Measurements from ENCODE around the gene NDUFS6. TPM values are rescaled to one million over a fixed set of nuclear protein-coding genes. Genes with fewer than 3 reads are reported as not detected.

Gene NDUFS6
- total RNA-seq, 1 donor from 2014 or later: 26.8 TPM

DNA sequence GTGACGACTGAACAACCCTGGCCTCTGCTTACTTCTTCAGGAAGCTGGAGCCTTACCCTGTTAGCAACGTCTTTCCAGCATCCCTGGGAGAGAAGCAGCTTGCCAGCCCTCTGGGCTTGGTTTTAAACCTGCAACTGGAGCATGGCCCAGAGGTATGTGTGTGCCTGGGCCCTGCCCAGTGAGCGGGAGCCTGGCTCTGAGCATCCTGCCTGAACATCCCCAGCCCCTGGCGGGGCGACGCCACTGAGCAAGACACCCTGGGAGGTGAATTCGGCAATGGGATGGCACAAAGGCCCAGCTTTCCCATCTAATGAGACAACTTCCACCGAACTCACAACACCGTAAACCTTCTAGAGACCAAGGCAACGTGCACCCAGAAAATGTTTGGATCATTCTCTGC is 57.9 kb downstream of the NDUFS6 start:
- no peaks in the 10 kb centered on the region for H3K9me3 ChIP-seq
- H3K36me3 ChIP-seq: no peaks in the 10 kb centered on the region

DNA sequence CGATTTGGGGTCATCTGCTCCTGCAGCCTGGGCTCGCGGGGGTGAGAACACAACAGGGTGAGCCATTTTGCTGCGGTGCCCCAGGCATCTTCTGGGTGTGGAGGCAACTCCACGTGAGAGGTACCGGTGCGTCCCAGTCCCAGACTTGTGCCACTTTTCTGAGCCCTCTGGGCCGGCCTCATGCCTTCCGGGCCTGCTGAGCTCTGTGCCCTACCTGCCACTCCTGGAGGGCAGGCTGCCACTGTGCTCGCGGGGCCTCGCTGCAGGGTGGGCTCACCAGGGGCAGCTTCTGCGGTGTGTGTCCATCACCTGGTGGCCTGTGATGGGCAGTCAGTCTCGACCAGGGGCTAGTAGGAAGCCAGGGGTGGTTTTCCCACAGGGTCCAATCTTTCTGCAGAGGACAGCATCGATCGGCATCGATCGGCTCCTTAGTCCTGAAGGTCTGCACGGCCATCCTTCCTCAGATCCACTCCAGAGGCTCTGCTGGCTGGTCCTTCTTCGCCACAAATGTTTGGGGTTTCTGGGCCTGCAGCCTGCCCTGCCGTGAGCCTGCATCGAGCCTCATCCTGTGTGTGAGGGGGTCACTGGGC is 58.9 kb downstream of the NDUFS6 start:
- intact Hi-C loops (cut with DNase I): no loop called here
- Histone ChIP-seq H3K4me3 (no peak overlapping the region), H3K36me3 (no peaks in the 10 kb centered on the region), H3K27ac (no peak overlapping the region), H3K4me1 (no peaks in the 10 kb centered on the region), H3K9me3 (no peaks in the 10 kb centered on the region), H3K27me3 (no peaks in the 10 kb centered on the region)
- DNase-seq (ENCODE audit: extremely low spot score in 2 of 2): no peak
- TF ChIP-seq POLR2A (IDR thresholded peaks at IDR 0.05) (no peak), POLR2AphosphoS5 (IDR thresholded peaks at IDR 0.05; ENCODE audit: insufficient read depth in 1 of 2, low read depth in 1 of 2) (no peak), CTCF (IDR thresholded peaks at IDR 0.05) (no peak)

More for the DNA sequence above, 57.9 kb downstream of the NDUFS6 start:
- DNase-seq (ENCODE audit: extremely low spot score in 2 of 2): no peak
- H3K4me1 ChIP-seq: no peaks in the 10 kb centered on the region
- H3K27me3 ChIP-seq: no peaks in the 10 kb centered on the region
- intact Hi-C loops (cut with DNase I): no loop called here
- TF ChIP-seq CTCF (IDR thresholded peaks at IDR 0.05): no peak
- TF ChIP-seq POLR2AphosphoS5 (IDR thresholded peaks at IDR 0.05; ENCODE audit: insufficient read depth in 1 of 2, low read depth in 1 of 2): no peak
- TF ChIP-seq POLR2A (IDR thresholded peaks at IDR 0.05): no peak
- H3K27ac ChIP-seq: no peak overlapping the region
- H3K4me3 ChIP-seq: no peak overlapping the region

DNA sequence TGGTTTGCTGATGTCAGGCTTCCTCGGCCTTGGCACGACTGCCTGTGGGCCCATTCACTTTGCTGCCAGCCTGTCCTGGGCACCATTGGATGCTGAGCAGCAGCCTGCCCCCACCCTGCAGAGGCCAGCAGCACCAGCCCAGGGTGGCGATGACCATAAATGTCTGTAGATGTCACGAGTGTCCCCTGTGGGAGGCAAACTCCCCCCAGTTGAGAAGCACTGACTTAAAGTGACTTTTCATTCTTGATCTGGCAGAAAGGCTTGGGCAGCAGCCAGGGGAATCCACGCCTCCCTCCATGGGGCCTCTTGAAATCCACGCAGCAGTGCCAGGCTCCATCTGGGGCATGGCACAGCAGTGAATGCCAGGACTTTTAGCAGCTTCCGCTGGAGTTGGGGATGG is 59.7 kb downstream of the NDUFS6 start:
- no peak for DNase-seq (ENCODE audit: extremely low spot score in 2 of 2)
- intact Hi-C loops (cut with DNase I): no loop called here
- H3K4me3 ChIP-seq: no peak overlapping the region
- H3K9me3 ChIP-seq: no peaks in the 10 kb centered on the region
- no peaks in the 10 kb centered on the region for H3K27me3 ChIP-seq
- H3K36me3 ChIP-seq: no peaks in the 10 kb centered on the region
- no peak overlapping the region for H3K27ac ChIP-seq
- no peak for TF ChIP-seq CTCF (IDR thresholded peaks at IDR 0.05)
- no peaks in the 10 kb centered on the region for H3K4me1 ChIP-seq

DNA sequence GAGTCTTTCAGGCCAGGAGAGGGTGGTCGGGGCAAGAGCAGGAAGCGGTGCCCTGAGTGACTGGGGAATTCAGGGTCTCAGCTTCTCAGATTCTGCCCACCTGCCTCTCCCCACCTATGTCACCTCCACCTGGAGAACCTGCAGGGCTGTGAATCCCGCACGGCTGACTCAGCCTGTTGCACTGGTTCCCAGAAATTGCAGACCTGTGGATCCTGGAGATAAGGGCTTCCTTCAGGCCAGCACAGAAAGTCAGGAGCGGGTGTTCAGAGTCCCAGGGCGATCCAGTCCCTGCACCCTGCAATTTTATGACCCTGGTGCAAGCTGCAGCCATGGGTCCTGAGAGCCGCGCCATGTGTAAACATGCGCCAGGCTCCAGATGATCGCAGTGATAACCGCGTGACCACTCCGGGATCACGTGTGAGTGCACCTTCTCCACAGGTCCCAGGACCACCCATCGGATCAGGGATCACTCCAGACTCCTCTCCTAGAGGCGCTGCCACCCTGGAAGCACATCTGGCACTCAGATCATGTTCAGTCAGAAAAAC is 63.8 kb downstream of the NDUFS6 start:
- Histone ChIP-seq H3K9me3 (no peaks in the 10 kb centered on the region), H3K36me3 (no peaks in the 10 kb centered on the region), H3K27me3 (no peaks in the 10 kb centered on the region), H3K27ac (no peak overlapping the region), H3K4me1 (no peaks in the 10 kb centered on the region), H3K4me3 (no peak overlapping the region)
- DNase-seq (ENCODE audit: extremely low spot score in 2 of 2): no peak
- TF ChIP-seq POLR2A (IDR thresholded peaks at IDR 0.05) (no peak), POLR2AphosphoS5 (IDR thresholded peaks at IDR 0.05; ENCODE audit: insufficient read depth in 1 of 2, low read depth in 1 of 2) (no peak), CTCF (IDR thresholded peaks at IDR 0.05) (no peak)
- intact Hi-C loops (cut with DNase I): no loop called here

DNA sequence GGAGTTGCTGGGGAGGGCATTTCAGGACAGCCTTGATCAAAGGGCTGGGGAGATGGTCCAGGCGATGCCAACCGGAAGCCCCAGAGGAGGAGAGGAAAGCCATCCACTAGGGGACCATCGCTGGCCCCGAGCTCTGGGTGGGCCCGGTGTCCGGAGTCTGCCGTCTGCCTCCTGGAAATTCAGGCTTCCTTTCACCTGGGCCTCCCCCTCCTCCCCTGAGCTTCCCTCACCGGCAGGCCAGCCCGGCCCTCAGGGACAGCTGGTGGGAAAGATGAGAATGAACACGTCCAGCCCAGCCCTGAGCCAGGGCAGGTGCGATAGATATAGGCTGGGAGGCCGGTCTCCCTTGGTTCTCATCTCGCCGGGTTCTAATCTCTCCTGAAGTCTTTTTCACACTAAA is 64.3 kb downstream of the NDUFS6 start:
- Histone ChIP-seq H3K27me3 (no peaks in the 10 kb centered on the region), H3K4me1 (no peaks in the 10 kb centered on the region), H3K36me3 (no peaks in the 10 kb centered on the region), H3K9me3 (no peaks in the 10 kb centered on the region), H3K4me3 (no peak overlapping the region), H3K27ac (no peak overlapping the region)
- no peak for TF ChIP-seq POLR2A (IDR thresholded peaks at IDR 0.05)
- no peak for TF ChIP-seq POLR2AphosphoS5 (IDR thresholded peaks at IDR 0.05; ENCODE audit: insufficient read depth in 1 of 2, low read depth in 1 of 2)
- TF ChIP-seq CTCF (IDR thresholded peaks at IDR 0.05): no peak
- DNase-seq (ENCODE audit: extremely low spot score in 2 of 2): no peak
- intact Hi-C loops (cut with DNase I): no loop called here

All from vagina (tissue), 2 donors.